Pulmonary artery endothelial cell (primary cell): ENCODE results near the gene ADCY6. TPM values are rescaled to one million over a fixed set of nuclear protein-coding genes. Genes with fewer than 3 reads are reported as not detected.
"Not testable (repeated sequence)": the region's sequence is repeated elsewhere in the genome, so short reads cannot be mapped to it uniquely, and the experiment has no call there.

ENCODE experiments used
- DNase-seq: peaks from one replicate; pipeline ENCODE4 v3.0.0-alpha.2; 2011; ENCODE audit warnings: low read depth, low spot score
- total RNA-seq: library from RNA; depleted of rRNA; stranded (reverse); fragments of >200 nt; gene quantifications from 2 replicates; pipeline ENCODE4 v1.2.3, GENCODE V29; 2014

ADCY6 gene
- total RNA-seq, 1 donor from 2014 or later: 34.2 TPM

GRCh38 chr12:48764521-48764920 is 24.4 kb downstream of the ADCY6 start:
- no peak for DNase-seq

- DNase-seq: no peak
These were observed 30.2 kb downstream of the ADCY6 start for GRCh38 chr12:48758737-48759136.

GRCh38 chr12:48758186-48758585 is 30.7 kb downstream of the ADCY6 start:
- no peak for DNase-seq

- DNase-seq: no peak
These were observed 38.0 kb downstream of the ADCY6 start for GRCh38 chr12:48750769-48751356.

GRCh38 chr12:48750215-48750614 is 38.7 kb downstream of the ADCY6 start:
- no peak for DNase-seq

- no peak for DNase-seq
These were observed 44.5 kb downstream of the ADCY6 start for GRCh38 chr12:48744251-48745008.

GRCh38 chr12:48739618-48740269 is 49.1 kb downstream of the ADCY6 start:
- no peak for DNase-seq

GRCh38 chr12:48736456-48736855 is 52.4 kb downstream of the ADCY6 start:
- no peak for DNase-seq

- DNase-seq: no peak
These were observed 60.1 kb downstream of the ADCY6 start for GRCh38 chr12:48728807-48729206.

GRCh38 chr12:48720737-48721136 is 68.2 kb downstream of the ADCY6 start:
- DNase-seq: not testable (repeated sequence)

GRCh38 chr12:48720171-48720570 is 68.7 kb downstream of the ADCY6 start:
- DNase-seq: not testable (repeated sequence)

- not testable (repeated sequence) for DNase-seq
These were observed 69.9 kb downstream of the ADCY6 start for GRCh38 chr12:48719002-48719401.

- DNase-seq: no peak
These were observed 71.6 kb downstream of the ADCY6 start for GRCh38 chr12:48717252-48717695.

GRCh38 chr12:48716493-48717251 is 72.2 kb downstream of the ADCY6 start, which contains the start of gene CCNT1:
Gene CCNT1, minus strand, starts transcription at chr12:48716707. Its CDS starts 32 bp downstream, at chr12:48716675.
- DNase-seq: peak; percentile 99

Other genes starting within 250 kb of the ADCY6 start
- not detected in 2 replicates for gene LALBA, start 219.0 kb downstream of the ADCY6 start, total RNA-seq
- gene KANSL2, start 106.9 kb downstream of the ADCY6 start, total RNA-seq: 34.8 and 61.3 TPM in 2 replicates
- gene CCNT1, start 72.4 kb downstream of the ADCY6 start, total RNA-seq: 20.5 and 28.9 TPM in 2 replicates
- gene CACNB3, start 29.4 kb upstream of the ADCY6 start, total RNA-seq: 18.7 and 20.9 TPM in 2 replicates
- gene DDX23, start 63.1 kb upstream of the ADCY6 start, total RNA-seq: 79.2 and 140 TPM in 2 replicates
- 1.4 and 3.7 TPM in 2 replicates for gene RND1, start 76.8 kb upstream of the ADCY6 start, total RNA-seq
- gene FKBP11, start 136.4 kb upstream of the ADCY6 start, total RNA-seq: 20.6 and 23.0 TPM in 2 replicates
- 46.8 and 56.2 TPM in 2 replicates for gene ARF3, start 168.4 kb upstream of the ADCY6 start, total RNA-seq
- gene WNT10B, start 182.6 kb upstream of the ADCY6 start, total RNA-seq: under 0.01 TPM in 1 of 2 replicates, not detected in the other
- gene WNT1, start 189.2 kb upstream of the ADCY6 start, total RNA-seq: not detected in 2 replicates
- gene DDN, start 210.3 kb upstream of the ADCY6 start, total RNA-seq: 0.14 and 0.26 TPM in 2 replicates
- 41.2 and 64.7 TPM in 2 replicates for gene PRKAG1, start 229.7 kb upstream of the ADCY6 start, total RNA-seq